Measurements from ENCODE around the gene TFF2.

The TFF2 gene

DNA sequence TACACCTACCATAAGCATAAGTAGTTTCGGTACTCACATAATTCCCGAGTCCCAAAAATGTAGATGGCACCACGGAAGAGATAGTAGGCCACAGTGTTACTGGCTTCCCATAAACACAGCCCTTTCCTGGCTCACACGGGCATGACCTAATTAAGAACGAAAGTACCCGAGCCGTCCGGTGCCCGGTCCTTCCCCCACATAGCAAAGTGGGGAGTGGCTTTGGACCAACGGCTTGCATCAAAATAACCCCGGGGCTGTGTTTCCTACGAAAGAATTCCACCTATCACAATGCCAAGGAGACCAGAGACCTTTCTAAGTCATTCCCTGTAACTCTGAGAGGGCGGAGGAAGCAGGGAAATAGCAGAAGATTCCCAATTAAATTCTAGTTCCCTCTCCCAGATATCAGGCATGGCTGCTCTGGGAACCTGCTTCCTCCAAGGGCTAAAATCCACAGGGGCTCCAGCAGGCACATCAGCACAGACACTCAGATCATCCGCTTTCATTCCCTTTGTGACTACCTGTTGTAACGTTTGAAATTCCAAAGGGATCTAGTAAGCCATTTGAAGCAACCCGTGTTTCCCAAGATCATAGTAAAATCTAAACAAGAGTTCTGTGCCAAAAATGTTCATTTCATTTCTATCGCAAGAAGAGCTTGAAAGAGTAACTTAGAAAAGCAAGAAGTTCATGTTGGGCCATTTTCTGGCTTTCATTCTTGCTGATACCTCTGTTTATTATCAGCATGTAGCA, 45.3 kb upstream of the TFF2 start, which contains the start of gene TMPRSS3:
TSS of gene TMPRSS3 (minus strand) at position 148 of the 747 bp plus-strand sequence. CDS start 635 bp downstream, outside the sequence.
- DNase-seq (ENCODE audit: low spot score), result peak; percentile 71
- CTCF ChIA-PET, result interaction anchor here (0.6 kb wide), 1 partner anchor 45 kb away, joined by 3 read pairs; the partner anchor contains the start of gene TFF2

DNA sequence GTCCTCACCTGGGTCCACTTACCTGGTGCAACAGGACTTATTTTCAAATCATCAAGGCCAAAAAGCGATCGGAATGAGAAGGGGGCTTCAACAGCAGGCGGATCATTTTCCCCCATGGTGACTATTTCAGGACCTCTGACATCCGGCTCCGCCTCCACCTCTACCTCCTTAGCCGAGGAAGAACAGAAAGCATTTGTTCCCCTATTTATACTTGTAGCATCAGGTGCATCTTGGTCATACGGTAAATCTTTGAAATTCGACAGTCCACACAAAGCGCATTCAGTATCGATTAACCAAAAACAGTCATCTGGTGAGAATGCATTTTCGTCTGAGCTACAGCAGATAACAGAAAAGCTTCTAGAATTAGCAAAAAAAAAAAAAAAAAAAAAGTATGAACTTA, 44.5 kb upstream of the TFF2 start:
- DNase-seq (ENCODE audit: low spot score), result no peak
- POLR2A ChIA-PET (ENCODE audit: low non-redundant PET), result no interaction called here
- TF ChIP-seq, protein P1, sequence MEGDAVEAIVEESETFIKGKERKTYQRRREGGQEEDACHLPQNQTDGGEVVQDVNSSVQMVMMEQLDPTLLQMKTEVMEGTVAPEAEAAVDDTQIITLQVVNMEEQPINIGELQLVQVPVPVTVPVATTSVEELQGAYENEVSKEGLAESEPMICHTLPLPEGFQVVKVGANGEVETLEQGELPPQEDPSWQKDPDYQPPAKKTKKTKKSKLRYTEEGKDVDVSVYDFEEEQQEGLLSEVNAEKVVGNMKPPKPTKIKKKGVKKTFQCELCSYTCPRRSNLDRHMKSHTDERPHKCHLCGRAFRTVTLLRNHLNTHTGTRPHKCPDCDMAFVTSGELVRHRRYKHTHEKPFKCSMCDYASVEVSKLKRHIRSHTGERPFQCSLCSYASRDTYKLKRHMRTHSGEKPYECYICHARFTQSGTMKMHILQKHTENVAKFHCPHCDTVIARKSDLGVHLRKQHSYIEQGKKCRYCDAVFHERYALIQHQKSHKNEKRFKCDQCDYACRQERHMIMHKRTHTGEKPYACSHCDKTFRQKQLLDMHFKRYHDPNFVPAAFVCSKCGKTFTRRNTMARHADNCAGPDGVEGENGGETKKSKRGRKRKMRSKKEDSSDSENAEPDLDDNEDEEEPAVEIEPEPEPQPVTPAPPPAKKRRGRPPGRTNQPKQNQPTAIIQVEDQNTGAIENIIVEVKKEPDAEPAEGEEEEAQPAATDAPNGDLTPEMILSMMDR (conservative IDR thresholded peaks at IDR 0.05; ENCODE audit: low read depth), result no peak
- CTCF ChIA-PET, result interaction anchor here (0.6 kb wide), 1 partner anchor 44 kb away, joined by 3 read pairs; the partner anchor contains the start of gene TFF2
- no peak overlapping the region for H3K27ac ChIP-seq

More for the DNA sequence above, 45.3 kb upstream of the TFF2 start, which contains the start of gene TMPRSS3:
- no peak within 1 kb of the TSS for H3K27ac ChIP-seq
- POLR2A ChIA-PET (ENCODE audit: low non-redundant PET), result no interaction called here
- TF ChIP-seq, protein P1 (conservative IDR thresholded peaks at IDR 0.05; ENCODE audit: low read depth), result no peak

DNA sequence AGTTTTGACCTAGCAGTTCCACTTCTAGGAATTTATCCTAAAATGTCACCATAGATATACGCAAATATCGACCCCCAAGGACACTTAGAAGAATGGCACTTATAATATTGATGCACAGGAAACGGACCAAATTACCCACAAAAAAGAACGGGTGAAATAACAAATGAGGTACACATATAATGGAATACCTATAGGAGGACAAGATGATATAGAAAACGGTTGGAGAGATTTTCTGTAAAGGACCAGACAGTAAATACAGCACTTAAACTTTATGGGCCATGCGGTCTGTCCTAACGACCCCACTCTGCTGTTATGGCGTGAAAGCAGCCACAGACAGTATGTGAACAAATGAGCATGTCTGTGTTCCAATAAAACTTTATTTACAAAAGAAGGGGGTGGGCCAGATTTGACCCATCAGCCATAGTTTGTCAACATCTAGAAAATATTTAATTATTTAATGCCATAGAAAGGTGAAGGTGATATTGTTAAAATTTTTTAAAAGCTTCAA, 42.7 kb upstream of the TFF2 start:
- ChIA-PET POLR2A (ENCODE audit: low non-redundant PET) (no interaction called here), CTCF (interaction anchor here (0.8 to 1.5 kb wide), 2 partner anchors 12 to 20 kb away, joined by 3 to 4 read pairs; no protein-coding TSS in a partner anchor)
- DNase-seq (ENCODE audit: low spot score), result no peak
- H3K27ac ChIP-seq, result no peak overlapping the region
- TF ChIP-seq, protein P1 (conservative IDR thresholded peaks at IDR 0.05; ENCODE audit: low read depth), result no peak

DNA sequence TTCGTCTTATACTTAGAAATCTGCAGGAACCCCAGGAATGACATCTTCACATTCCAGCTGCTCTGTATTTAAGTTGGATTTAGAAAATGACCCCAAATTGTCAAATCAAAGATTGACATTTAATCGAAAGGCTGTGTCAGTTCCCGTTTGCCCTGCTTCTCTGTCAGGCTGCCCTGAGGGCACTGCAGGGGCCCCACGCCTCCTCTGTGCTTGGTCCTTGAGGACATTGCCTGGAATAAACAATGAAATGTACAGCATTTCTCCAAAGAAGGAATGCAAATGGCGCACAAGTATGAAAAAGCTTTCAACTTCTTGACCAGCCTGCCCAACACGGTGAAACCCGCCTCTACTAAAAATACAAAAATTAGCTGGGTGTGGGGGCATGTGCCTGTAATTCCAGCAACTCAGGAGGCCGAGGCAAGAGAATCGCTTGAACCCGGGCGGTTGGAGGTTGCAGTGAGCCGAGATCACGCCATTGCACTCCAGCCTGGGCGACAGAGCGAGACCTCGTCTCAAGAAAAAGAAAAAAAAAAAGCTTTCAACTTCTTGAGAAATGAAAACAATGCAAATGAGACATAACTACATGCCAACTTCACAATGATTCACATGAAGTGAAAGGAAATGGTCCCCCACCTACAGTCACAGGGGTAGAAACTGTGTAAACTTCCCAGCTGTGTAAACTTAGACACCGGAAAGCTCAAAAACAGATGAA, 42.1 kb upstream of the TFF2 start:
- TF ChIP-seq, protein P1 (conservative IDR thresholded peaks at IDR 0.05; ENCODE audit: low read depth), result no peak
- ChIA-PET POLR2A (ENCODE audit: low non-redundant PET) (no interaction called here), CTCF (no interaction called here)
- no peak overlapping the region for H3K27ac ChIP-seq
- DNase-seq (ENCODE audit: low spot score), result no peak

DNA sequence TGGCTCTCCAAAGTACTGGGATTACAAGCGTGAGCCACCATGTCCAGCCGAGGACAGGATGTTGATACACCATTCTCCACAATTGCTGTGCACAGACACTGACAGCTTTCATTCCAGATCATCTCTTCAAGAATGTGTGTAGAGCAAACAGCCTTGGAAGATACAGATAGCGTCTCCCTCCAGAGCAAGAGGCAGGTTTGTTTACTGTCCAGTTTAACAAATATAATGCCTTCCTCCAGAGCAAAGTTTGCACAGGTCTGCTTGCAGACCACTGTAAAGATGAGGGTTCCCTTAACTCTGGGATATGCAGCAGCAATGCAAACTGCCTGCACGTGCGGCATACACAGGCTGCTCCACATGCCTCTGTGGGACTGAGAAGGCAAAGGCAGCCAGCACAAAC, 40.5 kb upstream of the TFF2 start:
- POLR2A ChIA-PET (ENCODE audit: low non-redundant PET), result no interaction called here
- no peak overlapping the region for H3K27ac ChIP-seq
- TF ChIP-seq, protein P1 (conservative IDR thresholded peaks at IDR 0.05; ENCODE audit: low read depth), result no peak
- CTCF ChIA-PET, result no interaction called here
- DNase-seq (ENCODE audit: low spot score), result no peak

DNA sequence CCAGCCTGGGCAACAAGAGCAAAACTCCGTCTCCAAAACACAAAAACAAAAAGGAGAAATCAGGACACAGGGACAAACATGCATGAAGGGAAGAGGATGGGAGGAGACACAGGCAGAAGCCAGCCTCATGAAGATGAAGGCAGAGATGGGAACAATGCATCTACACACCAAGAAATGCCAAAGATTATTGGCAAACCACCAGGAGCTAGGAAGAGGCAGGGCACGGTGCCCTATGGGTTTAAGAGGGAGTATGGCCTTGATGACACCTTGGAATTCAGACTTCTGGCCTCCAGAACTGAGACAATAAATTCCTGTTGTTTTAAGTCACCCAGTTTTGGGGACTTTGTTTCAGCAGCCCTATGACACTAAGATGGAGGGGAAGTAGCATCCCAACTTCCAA, 39.9 kb upstream of the TFF2 start:
- no peak for DNase-seq (ENCODE audit: low spot score)
- POLR2A ChIA-PET (ENCODE audit: low non-redundant PET), result no interaction called here
- TF ChIP-seq, protein P1 (conservative IDR thresholded peaks at IDR 0.05; ENCODE audit: low read depth), result no peak

More for the DNA sequence above, 39.9 kb upstream of the TFF2 start:
- CTCF ChIA-PET, result no interaction called here
- no peak overlapping the region for H3K27ac ChIP-seq

All from RWPE1 (cell line).